Neural progenitor cell (in vitro differentiated cells): ENCODE results near the gene IL12A. TPM values are rescaled to one million over a fixed set of nuclear protein-coding genes. Genes with fewer than 3 reads are reported as not detected.
A peak's percentile ranks its signal among the peaks of the same experiment; 100 is the strongest.

Experiments
- DNase-seq: peaks from one replicate; pipeline ENCODE4 v3.0.0-alpha.2; 2016; ENCODE audit warnings: low spot score
- H2AFZ ChIP-seq: fragments of 200-600 bp; sonication (generic); replicated peaks from 2 replicates; pipeline ENCODE4 v1.6.1; 2016; ENCODE audit warnings: antibody characterized with exemption
- H3F3A ChIP-seq: fragments of 200-600 bp; sonication (generic); 2 replicates; pipeline ENCODE4 v1.6.1; 2016; ENCODE audit warnings: antibody characterized with exemption, low read depth
- H3K27ac ChIP-seq: fragments of 200-600 bp; sonication (generic); 2 replicates; pipeline ENCODE4 v1.5.1; 2016; ENCODE audit warnings: mild to moderate bottlenecking
- H3K27me3 ChIP-seq: fragments of 200-600 bp; sonication (generic); 2 replicates; pipeline ENCODE4 v1.6.1; 2016; ENCODE audit warnings: mild to moderate bottlenecking, moderate library complexity
- H3K36me3 ChIP-seq: fragments of 200-600 bp; sonication (generic); 2 replicates; pipeline ENCODE4 v1.5.1; 2016
- H3K4me1 ChIP-seq: fragments of 200-600 bp; sonication (generic); 2 replicates; pipeline ENCODE4 v1.6.1; 2016; ENCODE audit warnings: mixed run types
- H3K4me2 ChIP-seq: fragments of 200-600 bp; sonication (generic); 2 replicates; pipeline ENCODE4 v1.6.1; 2016
- H3K4me3 ChIP-seq: fragments of 200-600 bp; sonication (generic); 2 replicates; pipeline ENCODE4 v1.5.1; 2016
- H3K79me2 ChIP-seq: fragments of 200-600 bp; sonication (generic); 2 replicates; pipeline ENCODE4 v1.6.1; 2016; ENCODE audit warnings: low read depth
- H3K9ac ChIP-seq: fragments of 200-600 bp; sonication (generic); 2 replicates; pipeline ENCODE4 v1.6.1; 2016
- H3K9me3 ChIP-seq: fragments of 200-600 bp; sonication (generic); 2 replicates; pipeline ENCODE4 v1.5.1; 2016; ENCODE audit warnings: low read depth
- H4K20me1 ChIP-seq: fragments of 200-600 bp; sonication (generic); 2 replicates; pipeline ENCODE4 v1.6.1; 2016; ENCODE audit warnings: low read depth
- H3K27ac Mint-ChIP-seq: 3 replicates; pipeline ENCODE4 v1.8.0; 2021; ENCODE audit warnings: mixed read lengths
- H3K27me3 Mint-ChIP-seq: 2 replicates; pipeline ENCODE4 v1.8.0; 2022; ENCODE audit warnings: low read depth, mild to moderate bottlenecking, inconsistent platforms, moderate library complexity, mixed read lengths; ENCODE audit not compliant: insufficient read depth
- H3K36me3 Mint-ChIP-seq: 3 replicates; pipeline ENCODE4 v1.8.0; 2021; ENCODE audit warnings: mixed read lengths
- H3K4me1 Mint-ChIP-seq: 3 replicates; pipeline ENCODE4 v1.8.0; 2021; ENCODE audit warnings: mixed read lengths
- H3K4me3 Mint-ChIP-seq: 3 replicates; pipeline ENCODE4 v1.8.0; 2021; ENCODE audit warnings: mild to moderate bottlenecking, moderate library complexity, mixed read lengths
- H3K9me3 Mint-ChIP-seq: 3 replicates; pipeline ENCODE4 v1.8.0; 2020; ENCODE audit warnings: mixed read lengths
- EZH2 ChIP-seq: fragments of 200-600 bp; sonication (generic); IDR thresholded peaks from 2 replicates; pipeline ENCODE4 v1.6.1; 2017; ENCODE audit warnings: antibody characterized with exemption, mild to moderate bottlenecking, moderate library complexity
- EZH2phosphoT487 ChIP-seq: fragments of 200-600 bp; sonication (generic); IDR thresholded peaks from 2 replicates; pipeline ENCODE4 v1.6.1; 2017; ENCODE audit warnings: antibody characterized with exemption
- total RNA-seq: library from RNA; depleted of rRNA; stranded (reverse); fragments of >200 nt; gene quantifications from 2 replicates; pipeline ENCODE4 v1.2.3, GENCODE V29; 2015; ENCODE audit warnings: low replicate concordance
- TF ChIP-seq, protein P1 (sequence below): fragments of 200-600 bp; sonication (generic); IDR thresholded peaks from 2 replicates; pipeline ENCODE4 v1.5.1; 2017; ENCODE audit warnings: antibody characterized with exemption, mild to moderate bottlenecking

The IL12A gene
- total RNA-seq, 1 donor from 2014 or later: 0.79 TPM

DNA sequence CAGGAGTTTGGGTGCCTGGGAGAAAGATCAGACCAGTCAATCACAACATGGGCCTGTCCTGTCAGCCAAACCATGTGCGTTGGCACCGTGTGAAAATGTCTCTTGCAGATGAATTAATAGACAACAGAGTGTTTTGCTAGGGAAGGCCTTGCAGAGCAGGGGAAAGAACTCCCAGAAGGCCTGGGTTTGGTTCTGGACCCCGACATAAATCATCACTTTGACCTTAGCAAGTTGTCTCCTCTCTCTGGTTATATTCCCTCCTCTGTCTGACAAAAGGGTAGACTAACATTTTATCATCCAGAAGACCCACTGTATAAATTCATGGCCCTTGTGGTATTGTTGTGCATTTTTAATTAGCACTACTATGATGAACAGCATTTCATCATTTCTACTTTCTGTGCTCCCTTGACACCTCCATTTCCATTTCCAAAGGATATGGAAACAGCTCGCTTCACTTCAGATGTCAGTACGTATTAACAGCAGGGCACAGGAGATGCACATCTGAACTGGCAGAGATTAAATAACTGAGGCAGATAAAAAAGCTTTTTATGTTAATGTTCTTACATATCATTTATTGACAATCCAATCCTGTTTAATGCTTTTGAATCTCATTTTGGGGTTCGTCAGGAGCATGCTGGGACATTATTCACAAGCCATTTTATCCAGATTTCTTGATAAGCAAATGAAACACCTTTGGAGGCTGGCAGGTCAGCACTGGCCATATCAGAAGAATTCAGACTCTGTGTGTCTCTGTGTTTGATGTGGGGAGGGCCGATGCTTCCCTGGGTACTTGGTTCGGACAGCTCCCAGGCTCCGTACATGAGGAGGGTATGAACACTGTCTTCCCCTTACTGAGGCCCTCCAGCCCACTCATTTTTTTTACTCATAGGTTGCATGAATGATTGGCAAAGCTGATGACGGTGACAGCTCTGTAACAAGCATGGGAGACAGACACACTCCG, 28.2 kb upstream of the IL12A start:
- no peaks in the 10 kb centered on the region for H3K27me3 ChIP-seq
- H3K4me3 ChIP-seq: no peak overlapping the region
- H3F3A ChIP-seq: no peaks in the 10 kb centered on the region
- no peak for DNase-seq
- Mint-ChIP-seq H3K27ac (peak overlapping the region; percentile 48), H3K36me3 (no peaks in the 10 kb centered on the region), H3K27me3 (peaks cover 3% of the 10 kb centered on the region), H3K4me1 (no peaks in the 10 kb centered on the region), H3K4me3 (no peak overlapping the region), H3K9me3 (peaks cover 3% of the 10 kb centered on the region)
- H3K27ac ChIP-seq: no peak overlapping the region
- no peaks in the 10 kb centered on the region for H3K36me3 ChIP-seq
- no peaks in the 10 kb centered on the region for H3K9me3 ChIP-seq
- H3K4me1 ChIP-seq: no peaks in the 10 kb centered on the region
- H3K79me2 ChIP-seq: no peaks in the 10 kb centered on the region
- no peak for TF ChIP-seq EZH2
- H3K4me2 ChIP-seq: no peak overlapping the region
- H3K9ac ChIP-seq: no peak overlapping the region
- H2AFZ ChIP-seq: no peak overlapping the region
- H4K20me1 ChIP-seq: no peaks in the 10 kb centered on the region

DNA sequence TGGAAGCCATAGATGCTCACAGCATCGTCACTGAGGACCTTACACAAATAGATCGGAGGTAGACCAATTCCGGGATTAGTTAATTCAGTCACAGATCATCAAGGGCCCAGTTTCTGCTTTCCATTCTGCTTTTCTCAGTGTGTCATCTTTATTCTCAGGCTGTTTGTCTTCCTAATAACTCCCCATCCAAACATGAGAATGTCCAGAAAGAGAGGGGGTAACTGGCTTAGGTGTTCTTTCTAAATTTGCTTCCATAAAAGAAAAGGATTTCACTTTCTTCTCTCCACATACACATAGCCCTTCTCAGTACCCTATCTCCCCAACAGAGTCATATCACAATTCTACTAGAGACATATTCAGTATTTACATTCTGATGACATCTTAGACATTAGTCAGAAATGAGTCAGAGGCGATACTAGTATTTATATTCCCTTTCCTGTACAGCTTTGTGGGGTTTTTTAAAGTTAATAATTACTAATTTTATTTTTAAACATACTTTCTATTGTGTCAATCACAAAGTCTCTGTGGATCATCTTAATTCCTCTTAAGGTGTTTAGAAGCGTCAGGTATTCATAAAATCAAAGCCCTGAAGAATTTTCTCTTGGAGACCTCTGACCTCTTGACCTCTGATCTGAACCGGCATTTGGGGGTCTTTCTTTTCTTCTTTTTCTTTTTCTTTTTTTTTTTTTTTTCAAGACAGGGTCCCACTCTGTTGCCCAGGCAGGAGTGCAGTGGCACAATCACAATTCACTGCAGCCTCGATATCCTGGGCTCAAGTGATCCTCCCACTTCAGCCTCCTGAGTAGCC, 24.3 kb upstream of the IL12A start:
- Histone ChIP-seq H3K4me2 (no peak overlapping the region), H3K27ac (no peak overlapping the region), H3K4me1 (no peaks in the 10 kb centered on the region), H3K4me3 (no peak overlapping the region), H3K27me3 (no peaks in the 10 kb centered on the region), H3K9me3 (no peaks in the 10 kb centered on the region), H3K36me3 (no peaks in the 10 kb centered on the region), H4K20me1 (no peaks in the 10 kb centered on the region), H3K79me2 (no peaks in the 10 kb centered on the region), H3K9ac (no peak overlapping the region), H2AFZ (no peak overlapping the region), H3F3A (no peaks in the 10 kb centered on the region)
- Mint-ChIP-seq H3K27me3 (peaks cover 6% of the 10 kb centered on the region), H3K4me3 (no peak overlapping the region), H3K9me3 (no peaks in the 10 kb centered on the region), H3K27ac (no peak overlapping the region), H3K36me3 (no peaks in the 10 kb centered on the region), H3K4me1 (no peaks in the 10 kb centered on the region)
- TF ChIP-seq EZH2: no peak
- TF ChIP-seq, protein P1, sequence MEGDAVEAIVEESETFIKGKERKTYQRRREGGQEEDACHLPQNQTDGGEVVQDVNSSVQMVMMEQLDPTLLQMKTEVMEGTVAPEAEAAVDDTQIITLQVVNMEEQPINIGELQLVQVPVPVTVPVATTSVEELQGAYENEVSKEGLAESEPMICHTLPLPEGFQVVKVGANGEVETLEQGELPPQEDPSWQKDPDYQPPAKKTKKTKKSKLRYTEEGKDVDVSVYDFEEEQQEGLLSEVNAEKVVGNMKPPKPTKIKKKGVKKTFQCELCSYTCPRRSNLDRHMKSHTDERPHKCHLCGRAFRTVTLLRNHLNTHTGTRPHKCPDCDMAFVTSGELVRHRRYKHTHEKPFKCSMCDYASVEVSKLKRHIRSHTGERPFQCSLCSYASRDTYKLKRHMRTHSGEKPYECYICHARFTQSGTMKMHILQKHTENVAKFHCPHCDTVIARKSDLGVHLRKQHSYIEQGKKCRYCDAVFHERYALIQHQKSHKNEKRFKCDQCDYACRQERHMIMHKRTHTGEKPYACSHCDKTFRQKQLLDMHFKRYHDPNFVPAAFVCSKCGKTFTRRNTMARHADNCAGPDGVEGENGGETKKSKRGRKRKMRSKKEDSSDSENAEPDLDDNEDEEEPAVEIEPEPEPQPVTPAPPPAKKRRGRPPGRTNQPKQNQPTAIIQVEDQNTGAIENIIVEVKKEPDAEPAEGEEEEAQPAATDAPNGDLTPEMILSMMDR: no peak
- no peak for TF ChIP-seq EZH2phosphoT487
- DNase-seq: no peak

DNA sequence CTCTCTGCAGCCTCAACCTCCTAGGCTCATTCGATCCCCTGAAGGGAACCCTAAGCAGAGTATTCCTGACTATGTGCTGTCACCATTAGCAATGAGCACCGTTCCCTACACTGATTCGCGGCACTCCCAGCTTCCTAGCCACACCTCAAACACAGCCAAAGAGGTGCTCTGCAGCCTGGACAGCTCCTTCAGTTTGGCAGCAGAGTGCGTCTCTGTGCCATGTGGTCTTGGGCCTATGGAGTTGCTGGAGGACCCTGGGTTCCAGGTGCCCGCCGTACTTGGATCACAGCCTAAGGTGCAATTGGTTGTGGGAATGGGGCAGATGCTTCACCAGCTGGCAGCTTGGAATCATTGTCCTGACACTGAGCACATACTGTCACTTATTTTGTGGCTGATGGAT, 17.3 kb upstream of the IL12A start:
- Histone ChIP-seq H3K9me3 (no peaks in the 10 kb centered on the region), H3K9ac (no peak overlapping the region), H3K79me2 (no peaks in the 10 kb centered on the region), H3K27me3 (no peaks in the 10 kb centered on the region), H3K4me1 (no peaks in the 10 kb centered on the region), H4K20me1 (no peaks in the 10 kb centered on the region), H3K4me2 (no peak overlapping the region), H3K36me3 (no peaks in the 10 kb centered on the region), H2AFZ (no peak overlapping the region), H3K4me3 (no peak overlapping the region), H3F3A (no peaks in the 10 kb centered on the region), H3K27ac (no peak overlapping the region)
- no peak for DNase-seq
- Mint-ChIP-seq H3K36me3 (no peaks in the 10 kb centered on the region), H3K27me3 (peaks cover 8% of the 10 kb centered on the region), H3K4me1 (no peaks in the 10 kb centered on the region), H3K9me3 (no peaks in the 10 kb centered on the region), H3K27ac (no peak overlapping the region), H3K4me3 (no peak overlapping the region)
- TF ChIP-seq EZH2: no peak
- TF ChIP-seq, protein P1: no peak
- TF ChIP-seq EZH2phosphoT487: no peak
